GM21515 (cell line): ENCODE measurements around the gene CAMTA2.
A peak's percentile ranks its signal among the peaks of the same experiment; 100 is the strongest.

Experiments
- ATAC-seq: cut with Tn5 transposase; IDR thresholded peaks from one replicate; pipeline ENCODE4 v1.9.1; 2021; ENCODE audit not compliant: unreplicated experiment

Gene CAMTA2

DNA sequence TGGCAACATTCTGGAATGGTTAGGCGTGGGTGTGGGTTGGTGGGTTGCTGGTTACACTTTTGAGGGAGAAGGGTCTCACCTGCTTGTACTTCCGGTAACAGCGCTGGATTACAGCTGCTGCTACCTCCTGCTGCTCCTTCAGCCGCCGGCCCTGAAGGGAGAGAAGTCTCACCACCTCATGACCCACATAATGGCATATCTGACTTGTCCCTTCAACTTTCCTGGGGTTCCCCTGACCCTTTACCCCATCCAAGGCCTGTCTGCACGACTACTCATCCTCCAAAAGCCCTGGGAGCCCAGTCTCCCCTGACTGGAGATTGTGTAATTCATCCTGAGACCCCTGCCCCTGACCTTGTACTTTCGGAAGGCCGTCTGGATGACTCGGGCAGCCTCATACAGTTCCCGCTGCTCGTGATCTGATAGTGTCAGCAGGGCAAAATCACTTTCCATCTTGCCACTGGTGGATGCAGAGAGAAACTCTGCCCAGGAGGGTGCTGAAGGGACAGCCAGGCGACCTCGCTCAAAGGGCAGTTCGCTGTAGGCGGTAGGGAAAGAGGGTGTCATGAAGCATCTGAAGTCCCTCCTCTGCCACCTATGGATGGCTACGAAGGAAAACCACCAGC lies 17.8 kb downstream of the CAMTA2 start:
- ATAC-seq: no peak

DNA sequence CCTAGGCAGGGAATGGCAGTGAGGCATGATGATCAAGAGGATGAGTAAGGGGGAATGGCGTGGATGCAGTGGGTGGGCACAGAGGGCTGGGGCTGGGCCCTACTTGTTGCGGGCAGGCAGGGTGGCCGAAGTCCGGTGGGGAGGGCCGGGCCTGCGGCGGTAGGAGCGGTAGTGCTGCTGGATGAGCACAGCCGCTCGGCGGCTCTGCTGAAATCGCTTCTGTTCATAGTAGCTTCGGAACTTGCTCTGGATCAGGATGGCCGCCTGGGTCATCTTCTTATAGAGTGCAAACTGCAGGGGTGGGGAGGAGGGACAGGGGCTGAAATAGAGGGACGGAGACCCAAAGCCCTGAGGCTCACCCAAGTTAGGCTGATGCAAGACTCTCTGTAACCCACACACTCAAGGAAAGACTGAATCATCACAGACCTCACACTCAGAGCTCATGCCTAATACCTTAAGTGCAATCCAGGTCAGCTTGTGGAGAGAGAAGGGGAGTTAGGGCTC lies 18.4 kb downstream of the CAMTA2 start:
- no peak for ATAC-seq

GRCh38 chr17:4968486-4969046 lies 18.9 kb downstream of the CAMTA2 start:
- no peak for ATAC-seq

DNA sequence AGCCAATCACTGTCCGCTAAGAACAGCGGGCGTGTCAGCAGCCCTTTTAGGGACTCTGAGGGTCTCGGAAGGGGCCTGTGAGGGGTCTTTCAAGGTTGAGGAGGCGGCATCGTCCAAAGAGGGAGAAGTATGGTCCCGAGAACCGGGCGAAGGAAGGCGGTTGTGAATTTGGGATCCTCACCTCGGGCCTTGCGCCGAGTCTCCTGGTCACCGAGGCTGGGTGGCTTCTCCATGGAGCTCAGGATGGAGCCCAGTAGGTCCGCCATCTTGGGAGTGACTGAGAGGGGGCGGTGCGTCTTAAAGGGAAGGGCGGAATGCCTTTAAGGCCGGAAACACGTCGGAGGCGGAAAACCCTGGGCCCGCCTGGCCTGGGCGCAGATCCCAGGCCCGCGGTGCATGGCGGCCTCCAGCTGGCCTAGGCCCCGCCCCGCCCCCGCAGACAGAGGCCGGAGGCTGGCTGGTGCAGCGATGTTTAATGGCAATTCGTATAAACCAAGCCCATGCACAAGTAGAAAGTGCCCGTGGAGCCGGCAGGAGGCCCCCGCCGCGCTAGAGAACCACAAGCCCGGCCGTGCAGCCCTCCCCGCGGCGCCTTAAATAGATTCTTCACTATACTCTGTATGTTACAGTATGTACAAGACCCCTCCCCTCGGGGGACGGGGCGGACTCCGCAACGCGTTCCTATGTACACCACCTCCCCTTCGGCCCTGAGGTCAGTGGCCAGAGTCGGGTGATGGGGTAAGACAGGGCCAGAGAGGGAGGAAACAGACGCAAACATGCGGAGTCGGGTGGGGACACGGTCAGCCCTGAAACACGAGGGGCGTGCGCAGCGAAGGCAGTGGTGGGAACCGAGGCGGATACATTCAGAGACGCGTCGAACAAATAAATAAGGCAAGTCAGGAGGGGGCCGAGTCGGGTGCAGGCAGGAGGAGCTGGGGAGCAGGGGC lies 19.7 kb downstream of the CAMTA2 start, which contains the start of gene SPAG7:
Gene SPAG7, minus strand, starts transcription at position 279 of the 947 bp plus-strand sequence. Its CDS starts 13 bp downstream, at position 266.
- ATAC-seq: peak; percentile 51

DNA sequence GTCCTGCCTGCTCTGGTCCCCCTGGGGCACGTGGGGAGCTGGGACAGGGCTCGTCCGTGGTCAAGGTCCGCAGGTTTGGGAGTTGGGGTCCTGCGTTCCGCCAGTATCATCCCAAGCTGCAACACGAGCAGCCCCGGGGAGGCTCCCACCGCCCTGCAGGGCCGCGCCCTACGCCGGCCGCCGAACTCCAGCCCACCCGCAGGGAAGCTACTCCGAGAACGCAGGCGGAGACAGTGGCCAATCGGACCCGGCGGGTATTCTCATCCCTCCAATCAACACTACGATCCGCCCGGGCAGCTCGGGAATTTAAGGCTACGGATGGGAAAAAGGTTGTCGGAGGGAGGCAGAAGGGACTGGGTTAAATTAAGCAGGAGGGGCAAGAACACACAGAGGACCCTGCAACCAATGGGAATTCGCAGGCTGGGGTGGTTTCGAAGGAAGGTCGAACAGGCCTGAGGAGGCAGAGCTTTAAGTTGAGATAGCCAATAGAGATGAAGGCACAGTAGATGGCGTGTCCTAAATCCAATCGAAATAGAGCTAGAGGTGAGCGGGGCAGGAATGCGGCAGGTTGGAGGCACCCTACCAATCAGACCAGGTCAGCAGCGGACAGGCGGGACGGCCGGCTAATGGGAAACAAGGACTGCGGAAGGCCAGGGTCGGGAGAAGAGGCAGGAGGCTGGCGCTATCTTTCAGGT lies 20.5 kb downstream of the CAMTA2 start:
- peak; percentile 77 for ATAC-seq

GRCh38 chr17:4965311-4965986 lies 22.0 kb downstream of the CAMTA2 start:
- ATAC-seq: no peak

- no peak for ATAC-seq
Observed at GRCh38 chr17:4960279-4960922, 27.1 kb downstream of the CAMTA2 start.

- ATAC-seq: no peak
Observed at GRCh38 chr17:4959261-4959965, 28.1 kb downstream of the CAMTA2 start.

GRCh38 chr17:4958102-4958501 lies 29.4 kb downstream of the CAMTA2 start:
- ATAC-seq: no peak

DNA sequence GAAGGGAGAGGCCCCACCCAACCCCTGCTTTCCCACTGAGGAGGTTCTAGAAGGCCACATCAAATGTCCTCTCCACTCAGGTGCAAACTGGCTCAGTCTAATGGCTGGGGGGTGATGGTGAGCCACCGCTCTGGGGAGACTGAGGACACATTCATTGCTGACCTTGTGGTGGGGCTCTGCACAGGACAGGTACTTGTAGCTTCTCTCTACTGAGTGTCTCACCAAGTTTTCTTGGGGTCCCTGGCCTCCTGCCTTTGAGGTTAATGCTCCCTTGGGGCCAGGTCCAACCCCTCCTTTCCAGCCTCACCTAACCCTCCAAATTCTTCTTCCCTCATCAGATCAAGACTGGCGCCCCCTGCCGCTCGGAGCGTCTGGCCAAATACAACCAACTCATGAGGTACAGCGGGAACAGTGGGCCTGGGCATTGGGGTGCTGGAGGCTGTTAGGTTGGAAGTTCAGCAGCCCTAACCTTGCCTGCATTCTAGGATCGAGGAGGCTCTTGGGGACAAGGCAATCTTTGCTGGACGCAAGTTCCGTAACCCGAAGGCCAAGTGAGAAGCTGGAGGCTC lies 30.9 kb downstream of the CAMTA2 start:
- no peak for ATAC-seq

DNA sequence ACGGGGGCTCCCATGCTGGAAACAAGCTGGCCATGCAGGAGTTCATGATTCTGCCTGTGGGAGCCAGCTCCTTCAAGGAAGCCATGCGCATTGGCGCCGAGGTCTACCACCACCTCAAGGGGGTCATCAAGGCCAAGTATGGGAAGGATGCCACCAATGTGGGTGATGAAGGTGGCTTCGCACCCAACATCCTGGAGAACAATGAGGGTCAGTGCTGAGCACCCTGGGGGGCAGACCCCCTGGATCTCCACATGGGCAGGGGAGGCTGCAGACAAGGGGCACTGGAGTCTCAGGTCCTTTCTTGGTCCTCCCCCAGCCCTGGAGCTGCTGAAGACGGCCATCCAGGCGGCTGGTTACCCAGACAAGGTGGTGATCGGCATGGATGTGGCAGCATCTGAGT lies 32.4 kb downstream of the CAMTA2 start:
- no peak for ATAC-seq

DNA sequence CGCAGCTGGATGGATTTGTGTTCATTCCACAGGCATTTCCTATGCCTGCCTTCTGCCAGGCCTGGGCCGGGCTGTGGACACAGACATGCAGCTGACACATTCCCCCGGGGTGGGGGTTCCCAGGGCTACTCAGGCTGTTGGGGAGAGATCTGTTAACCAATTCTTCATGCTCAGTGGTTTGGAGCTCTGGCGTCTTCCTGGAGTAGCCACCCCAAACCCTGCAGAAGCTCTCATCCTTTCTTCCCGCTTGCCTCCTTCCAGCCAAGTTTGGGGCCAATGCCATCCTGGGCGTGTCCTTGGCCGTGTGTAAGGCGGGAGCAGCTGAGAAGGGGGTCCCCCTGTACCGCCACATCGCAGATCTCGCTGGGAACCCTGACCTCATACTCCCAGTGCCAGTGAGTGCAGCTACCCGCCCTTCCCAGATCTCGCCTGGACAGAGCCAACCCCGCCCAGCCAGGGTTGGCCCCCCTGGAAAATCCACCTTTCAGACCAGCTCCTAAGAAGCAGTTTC lies 34.0 kb downstream of the CAMTA2 start:
- ATAC-seq: no peak

GRCh38 chr17:4951486-4951885 lies 36.0 kb downstream of the CAMTA2 start:
- ATAC-seq: no peak

DNA sequence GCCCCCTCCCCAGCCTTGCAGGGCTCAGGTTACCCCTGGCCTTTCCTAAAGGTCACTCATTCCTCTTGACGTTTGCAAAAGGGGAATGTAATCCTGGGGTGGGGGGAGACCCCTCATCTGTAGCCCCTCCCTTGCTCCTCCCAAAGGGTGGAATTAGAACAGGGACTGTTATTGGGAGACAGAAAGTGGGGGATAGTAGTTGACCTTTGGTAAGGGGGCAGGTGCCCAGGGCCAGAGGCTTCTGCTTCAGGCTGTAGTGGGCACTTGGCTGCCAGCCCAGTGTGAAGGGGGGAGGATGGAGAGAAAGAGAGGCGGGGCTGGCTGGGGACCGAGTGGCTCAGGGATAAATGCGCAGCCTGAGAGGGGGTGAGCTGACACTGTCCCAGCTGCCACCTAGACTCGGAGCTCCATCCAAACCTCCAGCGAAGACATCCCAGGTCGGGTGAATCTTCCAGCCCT lies 36.7 kb downstream of the CAMTA2 start, which contains the start of gene ENO3:
Gene ENO3, plus strand, starts transcription at position 374 of the 459 bp plus-strand sequence. CDS start 711 bp downstream, outside the sequence.
- no peak for ATAC-seq

- ATAC-seq: no peak
Observed at GRCh38 chr17:4950075-4950745, 37.3 kb downstream of the CAMTA2 start.

DNA sequence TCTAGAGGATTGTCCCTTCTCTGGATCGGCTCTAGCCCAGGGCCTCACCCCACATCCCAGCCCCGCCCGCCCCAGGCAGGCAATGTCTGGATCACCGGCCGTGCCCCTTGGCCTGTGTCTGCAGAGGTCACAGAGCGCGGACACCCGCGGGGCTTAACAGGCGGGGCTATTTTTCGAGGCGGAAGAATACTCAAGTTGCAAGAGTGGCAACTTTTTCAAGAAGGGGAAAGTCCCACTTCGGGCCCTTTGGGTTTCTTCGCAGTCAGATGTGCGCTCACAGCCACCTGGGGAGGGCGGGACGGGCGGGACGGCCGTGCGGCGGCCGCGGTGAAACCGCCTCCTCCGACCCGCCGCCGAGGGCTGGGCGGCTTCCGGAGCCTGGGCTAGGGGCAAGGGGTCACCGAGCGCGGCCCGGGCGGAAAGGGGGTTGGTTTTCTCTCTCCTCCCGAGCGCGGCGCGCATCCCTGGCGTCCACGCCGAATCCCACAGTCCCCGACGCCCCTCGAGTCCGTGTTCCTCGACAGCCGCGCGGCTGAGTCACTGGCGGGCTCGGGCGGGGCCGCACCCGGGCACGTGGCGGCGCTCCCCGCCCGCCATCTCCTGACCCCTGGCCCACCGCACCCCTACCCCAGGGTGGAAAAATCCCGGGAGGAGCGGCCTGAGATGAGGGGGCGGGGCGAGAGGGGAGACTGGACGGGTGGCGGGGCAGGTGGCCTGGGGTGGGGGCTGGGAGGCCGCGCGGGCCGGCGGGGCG lies 38.0 kb downstream of the CAMTA2 start:
- peak; percentile 29 for ATAC-seq

- peak; percentile 28 for ATAC-seq
Observed at GRCh38 chr17:4948931-4949320, 38.5 kb downstream of the CAMTA2 start.
